Right lobe of liver (tissue), 6 donors: ENCODE results near the gene FGGY. TPM values are rescaled to one million over a fixed set of nuclear protein-coding genes. Genes with fewer than 3 reads are reported as not detected.
"Not testable (repeated sequence)": the region's sequence is repeated elsewhere in the genome, so short reads cannot be mapped to it uniquely, and the experiment has no call there.

Source experiments
- ATAC-seq, 4 donors: fragments of 200-7000 bp; cut with Tn5 transposase; one replicate each; pipeline ENCODE4 v1.9.1; 2020; ENCODE audit warnings: mild to moderate bottlenecking in 4 of 4, moderate library complexity in 4 of 4
- DNase-seq, 3 donors: peaks; one replicate each; pipeline ENCODE4 v3.0.0-alpha.2; 2020
- H3K27ac ChIP-seq, 3 donors: fragments of 200-600 bp; one replicate each; pipeline ENCODE4 v1.8.0; 2022
- H3K27me3 ChIP-seq, 2 donors: fragments of 200-600 bp; one replicate each; pipeline ENCODE4 v1.8.0; 2022
- H3K36me3 ChIP-seq, 4 donors: fragments of 200-600 bp; sonication (generic) in 1 of 4; one replicate each; pipeline versions ENCODE4 v1.5.1 to v1.8.0; 2017 to 2022; ENCODE audit warnings: control low read depth in 1 of 4
- H3K4me1 ChIP-seq, 4 donors: fragments of 200-600 bp; sonication (generic) in 1 of 4; one replicate each; pipeline versions ENCODE4 v1.5.1 to v1.8.0; 2017 to 2022; ENCODE audit warnings: control low read depth in 1 of 4
- H3K4me3 ChIP-seq, 3 donors: fragments of 200-600 bp; one replicate each; pipeline ENCODE4 v1.8.0; 2022
- H3K9me3 ChIP-seq, 4 donors: fragments of 200-600 bp; sonication (generic) in 1 of 4; one replicate each; pipeline versions ENCODE4 v1.5.1 to v1.8.0; 2017 to 2022; ENCODE audit warnings: control low read depth in 1 of 4
- CTCF ChIP-seq, 4 donors: fragments of 200-600 bp in 3 of 4; fragments of 450-650 bp in 1 of 4; IDR thresholded peaks; one replicate each; pipeline versions ENCODE4 v1.5.1 to v1.8.0; 2016 to 2022; ENCODE audit warnings: antibody characterized with exemption in 4 of 4, mild to moderate bottlenecking in 2 of 4
- POLR2A ChIP-seq: fragments of 450-650 bp; IDR thresholded peaks from one replicate; pipeline ENCODE4 v1.6.1; 2017; ENCODE audit warnings: antibody characterized with exemption, mild to moderate bottlenecking
- WGBS: methylation state at CpG from one replicate; pipeline ENCODE4 v1.1.6; 2018; ENCODE audit warnings: low coverage, low lambda C conversion rate; ENCODE audit not compliant: insufficient coverage; ENCODE audit errors: missing lambda C conversion rate; 5-methylcytosine and 5-hydroxymethylcytosine counted together
- intact Hi-C, 2 donors: fragments of 100-400 bp; cut with DNase I; formaldehyde crosslinking; loops; one replicate each; pipeline versions ENCODE4 v1.11.2 to v1.14.1; 2022
- total RNA-seq, 6 experiments: library from RNA; depleted of rRNA in 2 of 6; stranded (reverse); fragments of >200 nt in 2 of 6; fragmentation: NEBNext Ultra II Directional in 3 of 6; extraction: Animal tissue kit (Norgen Biotek cat#: 25700) in 3 of 6; gene quantifications; one replicate each; pipeline versions ENCODE4 v1.1.0 to v1.2.4, GENCODE V29; 2016 to 2023
- donor health status: DM: no; HTN: yes; CAD: no.
- donor health status: DM: no; HTN: no; CAD: no.
- donor health status: DM: no; HTN: no; CAD: no.
- donor health status: DM: no; HTN: yes; CAD: no.
- donor health status: DM: no; HTN: yes; CAD: no.

FGGY gene
- total RNA-seq, 6 experiments from 2014 or later: 45.5 to 84.2 (median 58.7) TPM

- no peak for DNase-seq
- WGBS: 94% methylated on average over 3 of the region's 3 CpGs
- Histone ChIP-seq H3K9me3 (no peaks in the 10 kb centered on the region), H3K27me3 (no peaks in the 10 kb centered on the region), H3K27ac (no peak overlapping the region), H3K36me3 (peaks cover 0 to 2% (median 0%) of the 10 kb centered on the region in 4 donors), H3K4me1 (no peaks in the 10 kb centered on the region), H3K4me3 (no peak overlapping the region)
- TF ChIP-seq CTCF (IDR thresholded peaks at IDR 0.05): no peak
- no peak for TF ChIP-seq POLR2A
- no peak for ATAC-seq
- intact Hi-C loops: no loop called here
Observed at GRCh38 chr1:59528471-59528870, 231.6 kb downstream of the FGGY start.

- peaks cover 0 to 2% (median 0%) of the 10 kb centered on the region in 4 donors for H3K36me3 ChIP-seq
- no peak overlapping the region for H3K27ac ChIP-seq
- no peak for DNase-seq
- intact Hi-C loops: no loop called here
- 92% methylated on average over 2 of the region's 2 CpGs for WGBS
- no peaks in the 10 kb centered on the region for H3K27me3 ChIP-seq
- no peak for ATAC-seq
- H3K4me3 ChIP-seq: no peak overlapping the region
- TF ChIP-seq POLR2A: no peak
- TF ChIP-seq CTCF (IDR thresholded peaks at IDR 0.05): no peak
- H3K4me1 ChIP-seq: no peaks in the 10 kb centered on the region
- H3K9me3 ChIP-seq: no peaks in the 10 kb centered on the region
Observed at GRCh38 chr1:59528900-59529299, 232.0 kb downstream of the FGGY start.

DNA sequence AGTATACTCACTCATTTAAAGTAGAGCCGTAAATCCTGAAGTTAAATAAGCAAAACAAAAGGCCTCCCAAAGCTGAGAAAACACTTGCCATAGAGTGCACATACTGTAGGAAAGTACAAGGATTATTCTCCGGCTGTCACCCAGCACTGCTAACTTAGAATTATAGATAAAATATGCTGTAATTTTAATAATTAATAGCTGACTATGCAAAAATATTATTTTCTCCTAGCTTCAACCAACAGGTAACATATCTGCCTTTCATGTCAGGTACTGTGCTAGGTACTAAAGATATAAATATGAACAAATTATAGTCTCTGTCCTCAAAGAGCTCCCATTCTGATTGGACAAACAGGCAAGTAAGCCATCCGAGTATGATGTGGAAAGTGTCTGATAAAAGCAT, 233.2 kb downstream of the FGGY start:
- no peaks in the 10 kb centered on the region for H3K9me3 ChIP-seq
- H3K4me1 ChIP-seq: no peaks in the 10 kb centered on the region
- ATAC-seq (no peak), DNase-seq (no peak)
- no peak for TF ChIP-seq POLR2A
- TF ChIP-seq CTCF (IDR thresholded peaks at IDR 0.05): no peak
- H3K27ac ChIP-seq: no peak overlapping the region
- intact Hi-C loops: no loop called here
- no peaks in the 10 kb centered on the region for H3K27me3 ChIP-seq
- H3K36me3 ChIP-seq: peaks cover 0 to 2% (median 0%) of the 10 kb centered on the region in 4 donors
- WGBS: 95% methylated on average over 3 of the region's 3 CpGs
- H3K4me3 ChIP-seq: no peak overlapping the region

- no peaks in the 10 kb centered on the region for H3K4me1 ChIP-seq
- intact Hi-C loops: no loop called here
- no peaks in the 10 kb centered on the region for H3K9me3 ChIP-seq
- H3K4me3 ChIP-seq: no peak overlapping the region
- DNase-seq (no peak), ATAC-seq (no peak)
- H3K36me3 ChIP-seq: peaks cover 0 to 2% (median 0%) of the 10 kb centered on the region in 4 donors
- H3K27me3 ChIP-seq: no peaks in the 10 kb centered on the region
- H3K27ac ChIP-seq: no peak overlapping the region
- TF ChIP-seq POLR2A (no peak), CTCF (IDR thresholded peaks at IDR 0.05) (no peak)
Observed at GRCh38 chr1:59532102-59532501, 235.2 kb downstream of the FGGY start.

DNA sequence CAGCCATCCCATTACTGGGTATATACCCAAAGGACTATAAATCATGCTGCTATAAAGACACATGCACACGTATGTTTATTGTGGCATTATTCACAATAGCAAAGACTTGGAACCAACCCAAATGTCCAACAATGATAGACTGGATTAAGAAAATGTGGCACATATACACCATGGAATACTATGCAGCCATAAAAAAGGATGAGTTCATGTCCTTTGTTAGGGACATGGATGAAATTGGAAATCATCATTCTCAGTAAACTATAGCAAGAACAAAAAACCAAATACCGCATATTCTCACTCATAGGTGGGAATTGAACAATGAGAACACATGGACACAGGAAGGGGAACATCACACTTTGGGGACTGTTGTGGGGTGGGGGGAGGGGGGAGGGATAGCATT, 241.6 kb downstream of the FGGY start:
- H3K4me3 ChIP-seq, DNase-seq, H3K27me3 ChIP-seq, ATAC-seq, H3K27ac ChIP-seq, intact Hi-C loops, H3K36me3 ChIP-seq, H3K9me3 ChIP-seq: not testable (repeated sequence)
- H3K4me1 ChIP-seq: peaks cover 0 to 38% (median 14%) of the 10 kb centered on the region in 4 donors
- no CpG with 5 or more reads among the region's 2 CpGs for WGBS
